Stimulated activated CD8-positive, alpha-beta memory T cell treated with anti-CD3 and anti-CD28 coated beads, Interleukin-2, amount 100 ng/mL, for 1 hour (primary cell): ENCODE results near the gene RGL3.
"Not testable (repeated sequence)": the region's sequence is repeated elsewhere in the genome, so short reads cannot be mapped to it uniquely, and the experiment has no call there.

ENCODE experiments used
- DNase-seq, 2 donors: peaks; one replicate each; pipeline ENCODE4 v3.0.0-alpha.2; 2020; ENCODE audit warnings: low read depth in 2 of 2

Gene RGL3

GRCh38 chr19:11418549-11419506, at the start of gene RGL3:
Gene RGL3 (minus strand): TSS chr19:11419314. CDS start chr19:11419278, 36 bp downstream.
- no peak for DNase-seq

- DNase-seq: not testable (repeated sequence)
Measured at GRCh38 chr19:11468266-11468845, 49.2 kb upstream of the RGL3 start.

GRCh38 chr19:11465600-11465999, 46.5 kb upstream of the RGL3 start:
- DNase-seq: no peak

- no peak for DNase-seq
Measured at GRCh38 chr19:11464333-11465265, 45.5 kb upstream of the RGL3 start.

GRCh38 chr19:11463391-11463790, 44.3 kb upstream of the RGL3 start:
- DNase-seq: no peak

GRCh38 chr19:11461453-11461852, 42.3 kb upstream of the RGL3 start:
- DNase-seq: no peak

GRCh38 chr19:11460207-11460606, 41.1 kb upstream of the RGL3 start:
- DNase-seq: no peak

GRCh38 chr19:11458912-11459311, 39.8 kb upstream of the RGL3 start:
- not testable (repeated sequence) for DNase-seq

- no peak for DNase-seq
Measured at GRCh38 chr19:11458236-11458900, 39.3 kb upstream of the RGL3 start.

- DNase-seq: no peak
Measured at GRCh38 chr19:11457831-11458230, 38.7 kb upstream of the RGL3 start.

GRCh38 chr19:11457115-11457514, 38.0 kb upstream of the RGL3 start:
- no peak for DNase-seq

- no peak for DNase-seq
Measured at GRCh38 chr19:11456659-11457058, 37.5 kb upstream of the RGL3 start.

GRCh38 chr19:11455233-11455554, 36.1 kb upstream of the RGL3 start:
- not testable (repeated sequence) for DNase-seq

GRCh38 chr19:11453468-11454341, 34.6 kb upstream of the RGL3 start:
- DNase-seq: no peak

- DNase-seq: no peak
Measured at GRCh38 chr19:11452620-11453310, 33.7 kb upstream of the RGL3 start.

- no peak for DNase-seq
Measured at GRCh38 chr19:11451871-11452619, 32.9 kb upstream of the RGL3 start.

- no peak for DNase-seq
Measured at GRCh38 chr19:11451327-11451870, 32.3 kb upstream of the RGL3 start.

- DNase-seq: no peak
Measured at GRCh38 chr19:11450570-11451326, 31.6 kb upstream of the RGL3 start.
